IMR-90 (cell line): Measurements from ENCODE around the gene IQCB1. TPM values are rescaled to one million over a fixed set of nuclear protein-coding genes. Genes with fewer than 3 reads are reported as not detected.

Experiments
- ATAC-seq: fragments of 200-7000 bp; cut with Tn5 transposase; 2 replicates; pipeline ENCODE4 v1.9.1; 2020; ENCODE audit warnings: low read depth, mild to moderate bottlenecking, moderate library complexity
- BruUV-seq: library from RNA; stranded (reverse); fragments of 400-500 nt; replicated peaks from 2 replicates; lab custom pipeline; 2021; lab: Mats Ljungman, UMichigan
- CTCF ChIA-PET: fragments of 300-600 bp; formaldehyde crosslinking; extraction: SDS; loops from one replicate; lab custom pipeline; 2021; ENCODE audit warnings: antibody characterized with exemption; lab: Yijun Ruan, JAX
- POLR2A ChIA-PET: fragments of 300-600 bp; sonication (Branson Sonifier 250); formaldehyde crosslinking; loops from one replicate; lab custom pipeline; 2022; ENCODE audit warnings: antibody characterized with exemption; ENCODE audit not compliant: unreplicated experiment; lab: Charles Lee
- DNase-seq: peaks from one replicate; pipeline ENCODE4 v3.0.0; 2013
- H2AFZ ChIP-seq: replicated peaks from 2 replicates; pipeline ENCODE3; 2013; ENCODE audit warnings: low read length, mild to moderate bottlenecking; ENCODE audit not compliant: poor library complexity
- H2AK5ac ChIP-seq: 2 replicates; pipeline ENCODE4 v1.6.1; 2013; ENCODE audit warnings: low read depth, low read length, inconsistent platforms
- H2AK9ac ChIP-seq: replicated peaks from 2 replicates; pipeline ENCODE3; 2013; ENCODE audit warnings: mild to moderate bottlenecking, low read depth, low read length, moderate library complexity; ENCODE audit not compliant: poor library complexity
- H2BK120ac ChIP-seq: 2 replicates; pipeline ENCODE4 v1.6.1; 2013; ENCODE audit warnings: low read depth, low read length, inconsistent platforms
- H2BK15ac ChIP-seq: 3 replicates; pipeline ENCODE4 v1.6.1; 2013; ENCODE audit warnings: low read depth, low read length, inconsistent platforms
- H2BK20ac ChIP-seq: 2 replicates; pipeline ENCODE4 v1.6.1; 2013; ENCODE audit warnings: low read depth, mild to moderate bottlenecking, inconsistent platforms, low read length, moderate library complexity
- H2BK5ac ChIP-seq: 2 replicates; pipeline ENCODE4 v1.6.1; 2013; ENCODE audit warnings: mild to moderate bottlenecking, low read depth, low read length, inconsistent platforms; ENCODE audit not compliant: poor library complexity, severe bottlenecking
- H3K14ac ChIP-seq: replicated peaks from 2 replicates; pipeline ENCODE4 v1.6.1; 2013; ENCODE audit warnings: low read depth, low read length, inconsistent platforms
- H3K18ac ChIP-seq: 2 replicates; pipeline ENCODE4 v1.6.1; 2013; ENCODE audit warnings: low read depth, low read length, control low read depth
- H3K23ac ChIP-seq: 2 replicates; pipeline ENCODE4 v1.6.1; 2013; ENCODE audit warnings: low read depth, low read length, inconsistent platforms
- H3K27ac ChIP-seq: 2 replicates; pipeline ENCODE4 v1.5.1; 2013; ENCODE audit warnings: mild to moderate bottlenecking, control low read depth, low read length; ENCODE audit not compliant: insufficient read depth
- H3K27me3 ChIP-seq: 2 replicates; pipeline ENCODE4 v1.6.1; 2013; ENCODE audit warnings: low read length; ENCODE audit not compliant: control insufficient read depth, insufficient read depth
- H3K36me3 ChIP-seq: 2 replicates; pipeline ENCODE4 v1.6.1; 2013; ENCODE audit warnings: low read length, mixed read lengths; ENCODE audit not compliant: control insufficient read depth, insufficient read depth
- H3K4ac ChIP-seq: 2 replicates; pipeline ENCODE4 v1.6.1; 2013; ENCODE audit warnings: low read depth, low read length, inconsistent platforms
- H3K4me1 ChIP-seq: 2 replicates; pipeline ENCODE4 v1.6.1; 2013; ENCODE audit warnings: low read length, mixed read lengths; ENCODE audit not compliant: control insufficient read depth, insufficient read depth
- H3K4me2 ChIP-seq: 2 replicates; pipeline ENCODE4 v1.6.1; 2013; ENCODE audit warnings: low read depth, mild to moderate bottlenecking, control low read depth, low read length, moderate library complexity
- H3K4me3 ChIP-seq: 2 replicates; pipeline ENCODE4 v1.5.1; 2013; ENCODE audit warnings: low read depth, mild to moderate bottlenecking, control low read depth, low read length, moderate library complexity; ENCODE audit not compliant: insufficient read depth
- H3K56ac ChIP-seq: 2 replicates; pipeline ENCODE4 v1.6.1; 2013; ENCODE audit warnings: low read length, inconsistent platforms; ENCODE audit not compliant: insufficient read depth; ENCODE audit errors: extremely low read depth
- H3K79me1 ChIP-seq, 2 experiments: 2 replicates each; pipeline ENCODE4 v1.6.1; 2013; ENCODE audit warnings: low read length in 2 of 2, inconsistent platforms in 1 of 2, low read depth in 1 of 2
- H3K9ac ChIP-seq: 2 replicates; pipeline ENCODE4 v1.6.1; 2013; ENCODE audit warnings: low read depth, low read length, control low read depth
- H3K9me1 ChIP-seq: 2 replicates; pipeline ENCODE4 v1.6.1; 2013; ENCODE audit warnings: low read length, inconsistent platforms; ENCODE audit not compliant: insufficient read depth
- H3K9me3 ChIP-seq: 2 replicates; pipeline ENCODE4 v1.6.1; 2013; ENCODE audit warnings: low read length; ENCODE audit not compliant: control insufficient read depth, insufficient read depth
- H4K20me1 ChIP-seq: 2 replicates; pipeline ENCODE4 v1.6.1; 2013; ENCODE audit warnings: low read length, inconsistent platforms; ENCODE audit not compliant: insufficient read depth
- H4K5ac ChIP-seq: 2 replicates; pipeline ENCODE4 v1.6.1; 2013; ENCODE audit warnings: mild to moderate bottlenecking, low read depth, low read length, control low read depth
- H4K8ac ChIP-seq, 2 experiments: 2 replicates each; pipeline ENCODE4 v1.6.1; 2013; ENCODE audit warnings: low read depth in 2 of 2, low read length in 2 of 2, control low read depth in 1 of 2, inconsistent platforms in 1 of 2
- H4K91ac ChIP-seq: 2 replicates; pipeline ENCODE4 v1.6.1; 2013; ENCODE audit warnings: low read depth, low read length, inconsistent platforms; ENCODE audit not compliant: insufficient read depth
- CEBPB ChIP-seq: IDR thresholded peaks from 2 replicates; pipeline ENCODE4 v1.6.1; 2012; ENCODE audit warnings: low read depth, low read length, improper control_type of control experiment
- CHD1 ChIP-seq: IDR thresholded peaks from 2 replicates; pipeline ENCODE4 v1.6.1; 2012; ENCODE audit warnings: low read depth, low read length, improper control_type of control experiment
- FOS ChIP-seq: fragments of 150-350 bp; IDR thresholded peaks from 2 replicates; pipeline ENCODE4 v1.6.1; 2016; ENCODE audit warnings: low read depth, low read length
- MAFK ChIP-seq: IDR thresholded peaks from 2 replicates; pipeline ENCODE4 v1.6.1; 2012; ENCODE audit warnings: low read depth, low read length, improper control_type of control experiment
- MAZ ChIP-seq: IDR thresholded peaks from 2 replicates; pipeline ENCODE4 v1.6.1; 2012; ENCODE audit warnings: low read depth, mild to moderate bottlenecking, low read length, improper control_type of control experiment, moderate library complexity, borderline replicate concordance
- MXI1 ChIP-seq: IDR thresholded peaks from 2 replicates; pipeline ENCODE4 v1.6.1; 2012; ENCODE audit warnings: low read depth, mild to moderate bottlenecking, low read length, moderate library complexity, borderline replicate concordance
- NFE2L2 ChIP-seq: fragments of 150-350 bp; IDR thresholded peaks from 2 replicates; pipeline ENCODE4 v1.6.1; 2016; ENCODE audit warnings: low read depth, mild to moderate bottlenecking, low read length
- POLR2A ChIP-seq: IDR thresholded peaks from 2 replicates; pipeline ENCODE4 v1.6.1; 2012; ENCODE audit warnings: mild to moderate bottlenecking, low read depth, low read length
- RAD21 ChIP-seq: IDR thresholded peaks from 2 replicates; pipeline ENCODE4 v1.6.1; 2012; ENCODE audit warnings: low read length, improper control_type of control experiment
- RCOR1 ChIP-seq: IDR thresholded peaks from 2 replicates; pipeline ENCODE4 v1.6.1; 2012; ENCODE audit warnings: mild to moderate bottlenecking, low read length, improper control_type of control experiment; ENCODE audit not compliant: insufficient replicate concordance
- SMC3 ChIP-seq: fragments of 150-350 bp; IDR thresholded peaks from 2 replicates; pipeline ENCODE4 v1.6.1; 2016; ENCODE audit warnings: low read depth, mild to moderate bottlenecking, antibody characterized with exemption, low read length, moderate library complexity
- USF2 ChIP-seq: fragments of 150-350 bp; IDR thresholded peaks from 2 replicates; pipeline ENCODE4 v1.6.1; 2017; ENCODE audit warnings: mild to moderate bottlenecking, antibody characterized with exemption, low read length, low read depth
- dilution Hi-C: fragments of 300-500 bp; cut with HindIII; formaldehyde crosslinking; loops from one replicate; pipeline ENCODE4 v1.14.3; 2018; ENCODE audit warnings: low sequenced_read_pairs; ENCODE audit not compliant: unreplicated experiment
- in situ Hi-C: fragments of 300-500 bp; cut with MboI; formaldehyde crosslinking; loops from 3 replicates; pipeline ENCODE4 v1.14.3; 2019; ENCODE audit warnings: low sequenced_read_pairs, inconsistent platforms, mixed read lengths
- intact Hi-C: fragments of 100-400 bp; cut with micrococcal nuclease; formaldehyde crosslinking; loops from 2 replicates; pipeline ENCODE4 v1.10.0; 2022
- polyA plus RNA-seq, 3 experiments: library from polyadenylated mRNA; depleted of rRNA; stranded (reverse); fragments of >200 nt; gene quantifications; 2 replicates each; pipeline ENCODE4 v1.2.3, GENCODE V29; 2012; ENCODE audit warnings: low replicate concordance in 1 of 3
- total RNA-seq: library from RNA; depleted of rRNA; stranded (reverse); fragments of >200 nt; gene quantifications from 2 replicates; pipeline ENCODE4 v1.2.3, GENCODE V29; 2012

Gene IQCB1
- total and polyA plus RNA-seq, 2 of the 4 experiments (the other 2 are of a cell fraction): 13.5 to 18.3 TPM

DNA sequence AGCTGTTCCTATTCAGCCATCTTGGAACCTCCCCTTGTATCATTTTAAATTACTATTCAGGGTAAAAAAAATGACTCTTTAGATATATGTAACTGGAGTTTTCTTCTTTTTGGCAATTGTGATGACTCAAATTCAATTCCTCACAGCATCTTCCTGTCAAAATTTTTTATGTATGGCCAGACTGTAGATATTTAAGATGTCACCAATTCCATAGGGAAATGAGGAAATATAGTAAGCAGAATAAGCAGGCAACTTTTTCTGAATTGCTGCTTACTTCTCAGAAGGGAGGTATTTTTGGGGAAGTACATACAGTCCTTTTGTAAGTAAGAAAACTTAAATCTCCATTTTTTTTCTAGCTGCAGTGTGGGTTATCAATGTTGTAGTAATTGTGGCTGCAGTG is 28.9 kb upstream of the IQCB1 start:
- H2BK120ac ChIP-seq: no peak overlapping the region
- no peak overlapping the region for H2BK20ac ChIP-seq
- no peak overlapping the region for H3K4ac ChIP-seq
- H3K9me3 ChIP-seq: no peaks in the 10 kb centered on the region
- H3K79me1 ChIP-seq: no peaks in the 10 kb centered on the region
- no TSS peak for BruUV-seq
- no peak overlapping the region for H2AFZ ChIP-seq
- ChIA-PET POLR2A (no interaction called here), CTCF (no interaction called here)
- no peaks in the 10 kb centered on the region for H3K9me1 ChIP-seq
- no peaks in the 10 kb centered on the region for H3K4me1 ChIP-seq
- no peak overlapping the region for H3K18ac ChIP-seq
- no peak overlapping the region for H3K23ac ChIP-seq
- H2AK5ac ChIP-seq: no peak overlapping the region
- TF ChIP-seq POLR2A (no peak), USF2 (no peak), RAD21 (no peak), SMC3 (no peak), MAZ (no peak), NFE2L2 (no peak), MXI1 (no peak), CHD1 (no peak), RCOR1 (no peak), CEBPB (no peak), FOS (no peak), MAFK (no peak)
- no peak overlapping the region for H2BK15ac ChIP-seq
- in situ Hi-C loops: no loop called here
- H3K4me2 ChIP-seq: no peak overlapping the region
- no peaks in the 10 kb centered on the region for H3K27me3 ChIP-seq
- dilution Hi-C loops: no loop called here
- H3K27ac ChIP-seq: no peak overlapping the region
- no peak for ATAC-seq
- no peak for DNase-seq
- intact Hi-C loops: no loop called here
- H3K56ac ChIP-seq: no peak overlapping the region
- no peak overlapping the region for H3K14ac ChIP-seq
- no peak overlapping the region for H3K9ac ChIP-seq
- no peak overlapping the region for H3K4me3 ChIP-seq
- H3K36me3 ChIP-seq: no peaks in the 10 kb centered on the region
- H2BK5ac ChIP-seq: no peak overlapping the region
- H4K91ac ChIP-seq: no peak overlapping the region
- H2AK9ac ChIP-seq: no peak overlapping the region
- H4K5ac ChIP-seq: no peak overlapping the region
- H4K8ac ChIP-seq: no peak overlapping the region
- no peaks in the 10 kb centered on the region for H4K20me1 ChIP-seq
